ENCODE measurements around the gene AGAP1.

GRCh38 chr2:236179236-236180075 is 685.6 kb downstream of the AGAP1 start:
- no peak for TF ChIP-seq TAF1 (IDR thresholded peaks at IDR 0.05; ENCODE audit: borderline replicate concordance, insufficient read depth, low read length)
- TF ChIP-seq, protein P1, sequence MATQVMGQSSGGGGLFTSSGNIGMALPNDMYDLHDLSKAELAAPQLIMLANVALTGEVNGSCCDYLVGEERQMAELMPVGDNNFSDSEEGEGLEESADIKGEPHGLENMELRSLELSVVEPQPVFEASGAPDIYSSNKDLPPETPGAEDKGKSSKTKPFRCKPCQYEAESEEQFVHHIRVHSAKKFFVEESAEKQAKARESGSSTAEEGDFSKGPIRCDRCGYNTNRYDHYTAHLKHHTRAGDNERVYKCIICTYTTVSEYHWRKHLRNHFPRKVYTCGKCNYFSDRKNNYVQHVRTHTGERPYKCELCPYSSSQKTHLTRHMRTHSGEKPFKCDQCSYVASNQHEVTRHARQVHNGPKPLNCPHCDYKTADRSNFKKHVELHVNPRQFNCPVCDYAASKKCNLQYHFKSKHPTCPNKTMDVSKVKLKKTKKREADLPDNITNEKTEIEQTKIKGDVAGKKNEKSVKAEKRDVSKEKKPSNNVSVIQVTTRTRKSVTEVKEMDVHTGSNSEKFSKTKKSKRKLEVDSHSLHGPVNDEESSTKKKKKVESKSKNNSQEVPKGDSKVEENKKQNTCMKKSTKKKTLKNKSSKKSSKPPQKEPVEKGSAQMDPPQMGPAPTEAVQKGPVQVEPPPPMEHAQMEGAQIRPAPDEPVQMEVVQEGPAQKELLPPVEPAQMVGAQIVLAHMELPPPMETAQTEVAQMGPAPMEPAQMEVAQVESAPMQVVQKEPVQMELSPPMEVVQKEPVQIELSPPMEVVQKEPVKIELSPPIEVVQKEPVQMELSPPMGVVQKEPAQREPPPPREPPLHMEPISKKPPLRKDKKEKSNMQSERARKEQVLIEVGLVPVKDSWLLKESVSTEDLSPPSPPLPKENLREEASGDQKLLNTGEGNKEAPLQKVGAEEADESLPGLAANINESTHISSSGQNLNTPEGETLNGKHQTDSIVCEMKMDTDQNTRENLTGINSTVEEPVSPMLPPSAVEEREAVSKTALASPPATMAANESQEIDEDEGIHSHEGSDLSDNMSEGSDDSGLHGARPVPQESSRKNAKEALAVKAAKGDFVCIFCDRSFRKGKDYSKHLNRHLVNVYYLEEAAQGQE (IDR thresholded peaks at IDR 0.05; ENCODE audit: insufficient read depth in 1 of 2, low read depth in 2 of 2, low read length in 2 of 2), result no peak
- TF ChIP-seq POLR2AphosphoS5 (IDR thresholded peaks at IDR 0.05; ENCODE audit: low read depth, low read length), result no peak
- TF ChIP-seq SIN3A (IDR thresholded peaks at IDR 0.05; ENCODE audit: borderline replicate concordance, insufficient read depth, low read length), result no peak
